ENCODE measurements around the gene RALGPS1.

Gene RALGPS1

DNA sequence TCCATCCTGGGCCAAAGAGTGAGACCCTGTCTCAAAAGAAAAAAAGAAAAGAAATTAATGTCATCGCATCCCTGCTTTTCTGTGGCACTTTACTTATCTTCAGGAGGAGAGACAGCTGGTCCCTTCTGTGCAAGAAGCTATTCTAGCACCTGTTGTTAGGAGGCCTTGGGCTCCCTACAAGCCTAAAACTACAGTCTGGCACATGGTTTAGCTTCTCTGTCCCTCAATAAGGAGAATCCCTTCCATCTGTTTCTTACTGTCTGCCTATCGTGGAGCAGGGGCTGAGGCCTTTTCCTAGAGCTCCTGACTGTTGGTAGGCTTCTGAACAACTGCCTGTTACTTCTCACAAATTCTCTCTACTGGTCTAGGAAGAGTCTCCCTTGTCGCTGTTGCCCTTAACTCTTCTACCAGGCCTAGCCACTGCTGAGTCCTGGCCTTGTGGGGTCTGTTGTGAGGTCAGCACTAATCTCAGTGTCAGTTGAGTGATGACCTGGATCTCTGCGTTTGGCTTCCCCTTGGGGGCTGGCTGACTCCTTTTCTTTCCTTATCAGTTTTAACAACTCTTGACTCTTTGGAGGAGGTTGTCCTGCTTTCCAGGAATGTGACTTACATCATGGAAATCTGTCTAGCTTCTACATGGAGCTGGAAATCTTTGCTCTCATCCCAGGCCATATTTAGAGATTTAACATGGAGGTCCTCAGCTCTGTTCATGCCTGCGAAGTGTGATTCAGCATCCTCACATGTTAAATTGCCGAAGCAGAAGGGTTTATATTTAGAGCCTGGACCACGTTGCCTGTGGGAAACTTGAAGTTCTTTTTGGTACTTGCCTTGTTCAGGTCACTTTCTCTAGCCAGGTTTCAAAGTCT, 344.3 kb downstream of the RALGPS1 start:
- no peak for DNase-seq (ENCODE audit: low read depth)

DNA sequence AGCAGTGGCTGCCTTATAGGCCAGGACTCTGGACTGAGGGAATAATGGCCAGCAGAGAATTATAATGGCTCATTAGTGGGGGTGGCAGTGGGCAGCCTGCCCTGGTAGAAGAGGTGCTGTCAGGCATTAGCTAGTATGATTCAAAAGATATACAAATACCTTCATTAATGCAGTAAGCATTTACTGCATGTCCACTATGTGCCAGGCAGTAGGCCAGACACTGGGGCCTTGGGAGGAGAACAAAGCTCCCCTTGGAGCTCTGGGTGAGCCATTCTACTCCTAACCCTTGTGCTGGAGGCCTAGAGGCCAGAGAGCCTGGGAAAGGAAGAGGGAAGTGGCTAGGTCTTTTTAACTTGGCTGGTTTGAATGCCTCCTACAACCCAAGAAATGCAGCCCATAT, 348.0 kb downstream of the RALGPS1 start:
- DNase-seq (ENCODE audit: low read depth): no peak

DNA sequence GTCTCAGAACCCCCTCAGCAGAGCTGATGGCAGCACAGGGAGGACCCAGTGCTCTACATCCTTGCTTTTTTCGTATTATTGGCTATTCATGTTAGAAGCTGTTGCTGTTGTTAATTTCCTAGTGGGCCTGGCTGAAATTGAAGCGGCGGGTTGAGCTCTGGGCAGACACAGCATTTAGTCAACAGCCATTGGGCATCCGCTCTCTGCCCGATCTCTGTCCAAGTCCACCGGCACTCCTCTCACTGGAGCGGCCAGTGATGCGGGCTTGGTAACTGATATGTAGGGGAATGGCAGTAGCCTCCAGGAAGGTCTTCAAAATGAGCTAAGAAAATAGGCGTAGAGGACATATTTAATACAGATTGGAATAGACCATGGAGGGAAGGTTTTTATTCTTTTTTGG, 348.7 kb downstream of the RALGPS1 start:
- DNase-seq (ENCODE audit: low read depth): no peak

DNA sequence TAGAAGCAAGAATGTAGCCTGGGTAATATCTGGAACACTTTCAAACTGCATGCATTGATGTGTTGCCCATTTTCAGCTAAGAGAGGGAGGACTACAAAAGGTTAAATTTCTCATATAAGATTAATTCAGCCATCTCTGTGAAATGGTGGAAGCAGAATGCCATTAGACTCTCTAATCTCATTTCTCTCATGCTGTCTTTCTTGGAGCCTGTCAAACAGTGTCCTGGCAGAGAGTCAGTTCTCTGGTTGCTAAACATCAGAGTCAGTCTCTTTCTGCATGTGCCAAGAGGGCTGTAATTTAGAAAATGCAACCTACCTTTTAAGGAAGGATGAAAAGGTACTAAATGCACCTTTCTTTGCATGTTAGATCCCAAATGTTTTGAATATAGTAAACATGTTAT, 349.1 kb downstream of the RALGPS1 start:
- no peak for DNase-seq (ENCODE audit: low read depth)

DNA sequence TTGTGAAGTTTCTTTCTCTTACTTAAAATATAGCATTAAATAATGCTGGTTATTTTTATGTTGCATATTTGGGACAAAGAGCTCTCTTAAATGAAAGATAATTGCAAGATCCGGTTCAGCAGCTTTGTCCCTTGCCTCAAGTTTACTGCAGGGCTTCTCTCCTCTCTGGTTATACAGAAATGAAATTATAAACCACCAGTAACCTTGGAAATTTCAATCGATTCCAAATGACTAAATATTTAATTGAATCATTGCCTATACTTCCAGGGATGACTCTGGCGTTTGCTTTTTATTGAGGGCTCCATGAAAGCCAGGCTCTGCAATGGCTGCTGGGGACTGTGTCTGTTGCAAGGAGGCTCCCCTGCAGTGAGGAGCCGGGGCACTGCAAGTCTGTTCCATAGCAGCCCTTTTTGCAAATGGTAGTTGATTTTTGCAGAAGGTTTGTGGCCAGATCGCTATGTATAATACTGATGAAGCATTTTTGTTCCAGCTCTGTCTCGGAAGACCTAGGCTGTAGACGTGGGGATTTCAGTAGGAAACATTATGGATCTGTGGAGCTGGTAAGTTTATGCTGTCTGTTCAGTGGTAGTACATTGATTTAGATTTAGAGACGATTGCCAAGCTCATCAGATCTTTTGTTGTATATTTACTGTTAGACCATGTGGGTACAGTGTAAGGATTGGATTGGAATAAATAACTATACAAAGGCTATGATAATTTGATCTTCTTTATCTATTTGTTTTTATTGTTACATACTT, 350.1 kb downstream of the RALGPS1 start, which contains the start of gene GARNL3:
Gene GARNL3, plus strand, starts transcription at position 313 of the 758 bp plus-strand sequence. Its CDS starts 104 bp downstream, at position 417.
- no peak for DNase-seq (ENCODE audit: low read depth)

DNA sequence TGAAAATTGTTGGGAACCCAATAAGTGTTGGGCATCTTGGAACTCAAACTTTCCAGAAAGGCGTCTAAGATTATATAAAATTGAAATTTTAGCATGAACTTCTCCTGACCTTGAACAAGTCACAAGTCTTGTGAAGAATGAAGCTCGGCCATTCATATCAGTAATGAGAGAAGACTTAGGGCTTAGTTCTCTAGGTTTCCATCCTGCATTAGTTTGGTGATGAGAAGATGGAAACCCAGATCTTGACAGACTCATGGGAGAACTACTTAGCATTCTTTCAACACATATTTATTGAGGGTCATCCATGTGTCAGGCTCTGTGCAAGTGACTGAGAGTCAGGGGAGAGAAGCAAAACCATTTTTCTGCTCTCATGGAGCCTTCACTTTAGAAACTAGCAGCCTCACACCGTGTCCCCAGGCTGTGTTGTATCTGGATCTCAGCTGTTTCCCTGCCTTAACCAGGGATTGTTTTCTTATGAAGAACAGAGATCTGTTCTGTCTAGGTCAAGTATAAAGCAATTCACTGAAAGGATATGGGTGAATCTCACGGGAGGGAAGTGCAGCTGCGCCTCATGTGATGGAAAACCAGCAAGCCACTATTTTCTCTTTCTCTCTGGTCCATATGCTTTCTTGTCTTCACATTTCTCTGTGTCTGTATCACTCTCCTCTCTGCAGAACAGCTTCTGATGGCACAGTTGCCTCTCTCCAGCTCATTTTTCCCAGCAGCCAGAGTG, 353.4 kb downstream of the RALGPS1 start:
- DNase-seq (ENCODE audit: low read depth): peak; percentile 7

DNA sequence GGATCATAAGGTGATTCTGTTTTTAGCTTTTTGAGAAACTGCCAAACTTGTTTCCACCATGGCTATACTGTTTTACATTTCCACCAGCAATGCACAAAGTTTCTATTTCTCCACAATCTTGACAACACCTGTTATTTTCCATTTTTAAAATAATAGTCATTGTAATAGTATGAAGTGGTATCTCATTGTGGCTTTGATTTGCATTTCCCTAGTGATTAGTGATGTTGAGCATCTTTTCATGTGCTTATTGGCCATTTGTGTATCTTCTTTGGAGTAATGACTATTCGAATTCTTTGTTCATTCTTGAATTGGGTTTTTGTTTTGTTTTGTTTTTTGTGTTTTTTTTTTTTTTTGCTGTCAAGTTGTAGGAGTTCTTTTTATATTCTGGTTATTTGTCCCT, 354.9 kb downstream of the RALGPS1 start:
- DNase-seq (ENCODE audit: low read depth): no peak
